H1 (cell line): ENCODE results near the gene C12orf42. TPM values are rescaled to one million over a fixed set of nuclear protein-coding genes. Genes with fewer than 3 reads are reported as not detected.

ENCODE experiments used
- polyA plus RNA-seq, 7 experiments: library from polyadenylated mRNA; depleted of rRNA in 3 of 7; stranded (reverse) in 5 of 7; unstranded in 2 of 7; fragments of >200 nt in 5 of 7; fragments of 200-250 nt in 2 of 7; gene quantifications; 1 replicate in 5 of 7; 2 replicates in 1 of 7; 4 replicates in 1 of 7; pipeline versions ENCODE4 v1.2.1 to v1.2.3, GENCODE V29; 2011 to 2013; ENCODE audit warnings: missing spikeins in 2 of 7, mixed read lengths in 2 of 7
- total RNA-seq: library from RNA; stranded (reverse); fragmentation: NEBNext Ultra II Directional; extraction: Animal tissue kit (Norgen Biotek cat#: 25700); gene quantifications from 2 replicates; pipeline ENCODE4 v1.2.1, GENCODE V29; 2021

Gene C12orf42
- total and polyA plus RNA-seq, 2 of the 8 experiments (the other 6 are each of a cell fraction or from before 2014, with no cell fraction given) = 0.05 TPM; not detected in 1

Other genes starting within 250 kb of the C12orf42 start
- not detected in 2 replicates for gene STAB2, start 91.3 kb upstream of the C12orf42 start, total RNA-seq
- gene STAB2, start 91.3 kb upstream of the C12orf42 start, polyA plus RNA-seq (2011; rRNA removed) = not detected in 2 replicates